ENCODE measurements around the gene EOLA2. TPM values are rescaled to one million over a fixed set of nuclear protein-coding genes. Genes with fewer than 3 reads are reported as not detected.
"Not testable (repeated sequence)": the region's sequence is repeated elsewhere in the genome, so short reads cannot be mapped to it uniquely, and the experiment has no call there.

Gene EOLA2
- total RNA-seq, 6 experiments from 2014 or later = 30.1 to 36.7 (median 31.4) TPM

GRCh38 chrX:149903889-149904748, 34.2 kb downstream of the EOLA2 start:
- Mint-ChIP-seq H3K27ac (peak overlapping the region; percentile 7; the same call in 1 of the 2 replicates), H3K27me3 (ENCODE audit: insufficient read depth) (no peaks in the 10 kb centered on the region; the same call in 1 of the 2 replicates), H3K36me3 (ENCODE audit: low read depth) (no peaks in the 10 kb centered on the region), H3K9me3 (no peaks in the 10 kb centered on the region), H3K4me1 (ENCODE audit: low read depth) (peaks cover 7% of the 10 kb centered on the region; the same call in 1 of the 2 replicates), H3K4me3 (peak overlapping the region; percentile 76)
- TF ChIP-seq CTCF (IDR thresholded peaks at IDR 0.05) = peak; percentile 40; the same call in 1 of the 2 replicates
- DNase-seq = no peak

GRCh38 chrX:149898554-149898953, 39.7 kb downstream of the EOLA2 start:
- H3K9me3 Mint-ChIP-seq = no peaks in the 10 kb centered on the region
- H3K4me1 Mint-ChIP-seq (ENCODE audit: low read depth) = no peaks in the 10 kb centered on the region
- no peak for TF ChIP-seq CTCF (IDR thresholded peaks at IDR 0.05)
- no peaks in the 10 kb centered on the region; the same call in 1 of the 2 replicates for H3K27me3 Mint-ChIP-seq (ENCODE audit: insufficient read depth)
- no peak overlapping the region for H3K27ac Mint-ChIP-seq
- no peaks in the 10 kb centered on the region for H3K36me3 Mint-ChIP-seq (ENCODE audit: low read depth)
- no peak for DNase-seq
- H3K4me3 Mint-ChIP-seq = no peak overlapping the region

- H3K4me1 Mint-ChIP-seq (ENCODE audit: low read depth); H3K27me3 Mint-ChIP-seq (ENCODE audit: insufficient read depth); DNase-seq; H3K36me3 Mint-ChIP-seq (ENCODE audit: low read depth); H3K4me3 Mint-ChIP-seq; H3K9me3 Mint-ChIP-seq; H3K27ac Mint-ChIP-seq: not testable (repeated sequence)
Observed at GRCh38 chrX:149890828-149891227, 47.5 kb downstream of the EOLA2 start.

Other genes with a start within 250 kb of the EOLA2 start
- gene MAGEA11, start 226.4 kb downstream of the EOLA2 start, total RNA-seq (2021; fragmentation: NEBNext Ultra II Directional; extraction: Animal tissue kit (Norgen Biotek cat#: 25700)) = under 1 TPM in 4 of 6 experiments, not detected in 2; 0.16 to 0.23 (median 0.20) TPM
- gene HSFX1, start 164.4 kb downstream of the EOLA2 start, total RNA-seq (2021; fragmentation: NEBNext Ultra II Directional; extraction: Animal tissue kit (Norgen Biotek cat#: 25700)) = under 1 TPM; 0.26 to 0.88 (median 0.33) TPM
- not detected for gene MAGEA9, start 156.6 kb downstream of the EOLA2 start, total RNA-seq (2021; fragmentation: NEBNext Ultra II Directional; extraction: Animal tissue kit (Norgen Biotek cat#: 25700))
- gene MAGEA8, start 57.3 kb downstream of the EOLA2 start, total RNA-seq (2021; fragmentation: NEBNext Ultra II Directional; extraction: Animal tissue kit (Norgen Biotek cat#: 25700)) = not detected
- not detected for gene HSFX4, start 8.9 kb downstream of the EOLA2 start, total RNA-seq (2021; fragmentation: NEBNext Ultra II Directional; extraction: Animal tissue kit (Norgen Biotek cat#: 25700))